GM12875 (cell line): Measurements from ENCODE around the gene CFTR.

Experiments
- H3K4me3 ChIP-seq: one replicate; pipeline ENCODE4 v1.5.1; 2011; ENCODE audit warnings: low read depth, low read length, control low read depth
- TF ChIP-seq, protein P1 (sequence below): IDR thresholded peaks from 2 replicates; pipeline ENCODE4 v1.5.1; 2011; ENCODE audit warnings: low read depth, mild to moderate bottlenecking, control low read depth, inconsistent platforms, low read length, moderate library complexity, borderline replicate concordance; ENCODE audit not compliant: insufficient read depth

The CFTR gene

DNA sequence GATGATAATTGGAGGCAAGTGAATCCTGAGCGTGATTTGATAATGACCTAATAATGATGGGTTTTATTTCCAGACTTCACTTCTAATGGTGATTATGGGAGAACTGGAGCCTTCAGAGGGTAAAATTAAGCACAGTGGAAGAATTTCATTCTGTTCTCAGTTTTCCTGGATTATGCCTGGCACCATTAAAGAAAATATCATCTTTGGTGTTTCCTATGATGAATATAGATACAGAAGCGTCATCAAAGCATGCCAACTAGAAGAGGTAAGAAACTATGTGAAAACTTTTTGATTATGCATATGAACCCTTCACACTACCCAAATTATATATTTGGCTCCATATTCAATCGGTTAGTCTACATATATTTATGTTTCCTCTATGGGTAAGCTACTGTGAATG is 79.6 kb downstream of the CFTR start:
- TF ChIP-seq, protein P1, sequence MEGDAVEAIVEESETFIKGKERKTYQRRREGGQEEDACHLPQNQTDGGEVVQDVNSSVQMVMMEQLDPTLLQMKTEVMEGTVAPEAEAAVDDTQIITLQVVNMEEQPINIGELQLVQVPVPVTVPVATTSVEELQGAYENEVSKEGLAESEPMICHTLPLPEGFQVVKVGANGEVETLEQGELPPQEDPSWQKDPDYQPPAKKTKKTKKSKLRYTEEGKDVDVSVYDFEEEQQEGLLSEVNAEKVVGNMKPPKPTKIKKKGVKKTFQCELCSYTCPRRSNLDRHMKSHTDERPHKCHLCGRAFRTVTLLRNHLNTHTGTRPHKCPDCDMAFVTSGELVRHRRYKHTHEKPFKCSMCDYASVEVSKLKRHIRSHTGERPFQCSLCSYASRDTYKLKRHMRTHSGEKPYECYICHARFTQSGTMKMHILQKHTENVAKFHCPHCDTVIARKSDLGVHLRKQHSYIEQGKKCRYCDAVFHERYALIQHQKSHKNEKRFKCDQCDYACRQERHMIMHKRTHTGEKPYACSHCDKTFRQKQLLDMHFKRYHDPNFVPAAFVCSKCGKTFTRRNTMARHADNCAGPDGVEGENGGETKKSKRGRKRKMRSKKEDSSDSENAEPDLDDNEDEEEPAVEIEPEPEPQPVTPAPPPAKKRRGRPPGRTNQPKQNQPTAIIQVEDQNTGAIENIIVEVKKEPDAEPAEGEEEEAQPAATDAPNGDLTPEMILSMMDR: no peak
- no peak overlapping the region for H3K4me3 ChIP-seq

DNA sequence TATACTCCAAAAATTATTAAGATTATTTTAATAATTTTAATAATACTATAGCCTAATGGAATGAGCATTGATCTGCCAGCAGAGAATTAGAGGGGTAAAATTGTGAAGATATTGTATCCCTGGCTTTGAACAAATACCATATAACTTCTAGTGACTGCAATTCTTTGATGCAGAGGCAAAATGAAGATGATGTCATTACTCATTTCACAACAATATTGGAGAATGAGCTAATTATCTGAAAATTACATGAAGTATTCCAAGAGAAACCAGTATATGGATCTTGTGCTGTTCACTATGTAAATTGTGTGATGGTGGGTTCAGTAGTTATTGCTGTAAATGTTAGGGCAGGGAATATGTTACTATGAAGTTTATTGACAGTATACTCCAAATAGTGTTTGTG is 80.2 kb downstream of the CFTR start:
- TF ChIP-seq, protein P1: no peak
- H3K4me3 ChIP-seq: no peak overlapping the region

DNA sequence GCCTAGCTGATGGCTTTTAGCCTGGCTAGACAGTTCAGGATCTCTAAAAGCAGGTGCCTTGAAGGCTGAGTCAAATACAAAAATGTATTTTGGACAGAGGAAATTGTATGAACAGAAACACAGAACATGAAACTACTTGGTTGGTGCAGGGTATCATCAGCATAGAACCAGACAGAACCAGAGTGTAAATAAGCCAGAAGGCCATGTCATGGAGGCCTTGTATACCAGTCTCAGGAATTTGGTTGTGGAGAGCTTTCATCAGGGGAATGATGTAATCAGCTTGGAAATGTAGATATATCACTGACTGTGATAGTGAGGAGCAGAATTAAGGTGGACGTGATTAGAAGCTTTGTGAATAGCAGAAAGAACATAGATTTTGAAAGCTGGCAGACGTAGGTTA is 82.9 kb downstream of the CFTR start:
- TF ChIP-seq, protein P1: no peak

DNA sequence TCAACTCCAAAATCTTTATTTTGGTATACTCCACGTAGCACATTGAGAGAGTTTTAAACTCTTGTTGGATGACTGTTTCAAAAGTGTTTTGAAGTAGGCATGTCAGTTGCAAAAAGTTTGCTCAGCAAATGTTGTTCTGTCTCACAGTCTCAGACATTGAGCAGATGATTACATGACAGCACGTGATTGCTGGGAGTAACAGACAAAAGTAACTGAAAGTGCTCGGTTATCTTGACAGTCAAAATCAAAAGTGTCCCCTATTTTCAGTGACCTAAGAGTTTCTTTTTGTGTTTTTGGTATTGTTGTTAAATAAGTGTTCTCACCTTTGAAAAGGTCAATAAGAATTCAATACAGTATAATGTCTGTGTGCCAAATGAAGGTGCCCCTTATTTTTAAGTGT is 84.3 kb downstream of the CFTR start:
- TF ChIP-seq, protein P1: no peak
- H3K4me3 ChIP-seq: no peak overlapping the region

More for the DNA sequence above, 82.9 kb downstream of the CFTR start:
- H3K4me3 ChIP-seq: no peak overlapping the region

DNA sequence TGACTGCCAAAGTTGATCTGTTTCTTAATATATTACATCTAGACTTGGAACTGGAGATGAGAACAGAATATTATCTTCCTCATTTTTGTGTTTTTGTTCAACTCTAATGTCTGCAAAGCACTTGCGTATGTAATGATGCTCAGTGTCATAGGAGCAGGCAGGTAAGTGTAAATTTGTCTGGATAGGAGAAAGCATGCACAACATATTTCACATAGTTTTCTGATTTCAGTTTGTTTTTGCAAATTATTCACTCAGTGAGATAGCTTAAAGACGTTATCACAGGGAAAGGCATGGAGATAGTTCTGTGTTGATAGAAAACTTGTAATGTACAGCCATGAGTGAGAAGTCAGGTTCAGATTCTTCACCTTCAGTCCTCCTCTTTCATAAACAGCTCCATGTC is 84.8 kb downstream of the CFTR start:
- H3K4me3 ChIP-seq: no peak overlapping the region
- TF ChIP-seq, protein P1: no peak

DNA sequence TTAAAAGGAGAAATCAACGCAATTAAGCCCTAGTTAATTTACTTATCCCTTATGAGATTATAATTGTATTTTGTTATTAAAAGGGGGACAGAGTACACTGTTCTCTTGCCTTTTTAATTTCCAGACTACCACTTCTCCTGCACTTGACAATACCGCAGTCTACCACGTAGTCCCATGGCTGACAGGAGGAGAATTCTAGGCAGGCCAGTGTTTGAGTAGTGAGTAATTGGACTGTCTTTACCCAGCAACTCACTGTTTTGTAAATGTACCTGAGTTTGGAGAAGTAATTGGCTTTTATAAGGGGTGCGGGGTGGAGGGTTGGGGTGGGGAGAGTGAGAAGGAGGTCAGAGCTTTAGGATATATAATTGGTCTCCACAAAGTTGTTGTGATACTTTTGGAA is 85.4 kb downstream of the CFTR start:
- TF ChIP-seq, protein P1: no peak
- H3K4me3 ChIP-seq: no peak overlapping the region

DNA sequence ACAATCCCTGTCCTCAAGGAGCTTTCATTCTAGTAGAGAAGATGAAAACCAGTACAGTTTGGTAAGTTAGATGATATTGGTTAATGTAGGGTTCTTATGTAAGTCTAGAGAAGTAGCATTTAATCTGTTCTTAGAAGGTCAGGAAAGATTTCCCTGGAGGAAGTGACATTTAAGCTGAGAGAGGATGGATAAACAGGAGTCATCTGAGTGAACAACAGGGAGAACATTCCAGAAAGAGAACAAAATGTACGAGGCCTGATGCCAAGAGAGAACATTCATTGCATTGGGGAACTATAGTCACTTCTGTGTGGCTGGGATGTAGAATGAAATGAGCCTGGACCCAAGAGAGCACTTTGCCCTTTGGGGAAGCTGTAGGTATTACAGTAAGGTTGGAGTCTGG is 88.0 kb downstream of the CFTR start:
- TF ChIP-seq, protein P1: no peak

More for the DNA sequence above, 88.0 kb downstream of the CFTR start:
- H3K4me3 ChIP-seq: no peak overlapping the region
